Mammary epithelial cell (primary cell): ENCODE results near the gene NRDE2.

ENCODE experiments used
- EZH2 ChIP-seq: IDR thresholded peaks from 2 replicates; pipeline ENCODE4 v1.6.1; 2012; ENCODE audit warnings: low read length, inconsistent platforms, borderline replicate concordance
- TF ChIP-seq, protein P1 (sequence below), 2 donors: IDR thresholded peaks in 1 of 2; conservative IDR thresholded peaks in 1 of 2; 2 replicates each; pipeline ENCODE4 v1.5.1; 2011 to 2012; ENCODE audit warnings: inconsistent platforms in 2 of 2, low read length in 2 of 2, mild to moderate bottlenecking in 2 of 2, control low read depth in 1 of 2, low read depth in 1 of 2; ENCODE audit not compliant: insufficient read depth in 1 of 2; ENCODE audit errors: extremely low read depth in 1 of 2

DNA sequence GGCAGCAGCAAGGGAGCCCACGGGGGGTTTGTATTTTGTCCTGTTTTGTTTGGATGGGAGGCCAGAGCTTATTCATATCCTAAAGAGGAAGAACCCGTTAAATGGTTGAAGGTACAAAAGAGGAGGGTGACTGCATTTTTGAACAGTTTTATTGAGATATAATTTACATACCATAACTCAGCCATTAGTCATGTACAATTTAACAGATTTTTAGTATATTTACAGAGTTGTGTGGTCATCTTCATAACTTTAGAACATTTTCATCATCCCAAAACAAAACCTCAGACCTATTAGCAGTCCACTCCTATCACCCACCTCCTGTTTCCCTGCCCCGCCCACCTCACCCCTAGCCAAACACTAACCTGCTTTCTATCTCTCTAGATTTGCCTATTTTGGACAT lies 12.6 kb downstream of the NRDE2 start:
- TF ChIP-seq, protein P1, sequence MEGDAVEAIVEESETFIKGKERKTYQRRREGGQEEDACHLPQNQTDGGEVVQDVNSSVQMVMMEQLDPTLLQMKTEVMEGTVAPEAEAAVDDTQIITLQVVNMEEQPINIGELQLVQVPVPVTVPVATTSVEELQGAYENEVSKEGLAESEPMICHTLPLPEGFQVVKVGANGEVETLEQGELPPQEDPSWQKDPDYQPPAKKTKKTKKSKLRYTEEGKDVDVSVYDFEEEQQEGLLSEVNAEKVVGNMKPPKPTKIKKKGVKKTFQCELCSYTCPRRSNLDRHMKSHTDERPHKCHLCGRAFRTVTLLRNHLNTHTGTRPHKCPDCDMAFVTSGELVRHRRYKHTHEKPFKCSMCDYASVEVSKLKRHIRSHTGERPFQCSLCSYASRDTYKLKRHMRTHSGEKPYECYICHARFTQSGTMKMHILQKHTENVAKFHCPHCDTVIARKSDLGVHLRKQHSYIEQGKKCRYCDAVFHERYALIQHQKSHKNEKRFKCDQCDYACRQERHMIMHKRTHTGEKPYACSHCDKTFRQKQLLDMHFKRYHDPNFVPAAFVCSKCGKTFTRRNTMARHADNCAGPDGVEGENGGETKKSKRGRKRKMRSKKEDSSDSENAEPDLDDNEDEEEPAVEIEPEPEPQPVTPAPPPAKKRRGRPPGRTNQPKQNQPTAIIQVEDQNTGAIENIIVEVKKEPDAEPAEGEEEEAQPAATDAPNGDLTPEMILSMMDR (conservative IDR thresholded peaks at IDR 0.05 in 1 of 2, IDR thresholded peaks at IDR 0.05 in 1 of 2; ENCODE audit: extremely low read depth in 1 of 2, insufficient read depth in 1 of 2, low read depth in 1 of 2, low read length in 2 of 2), result no peak
- TF ChIP-seq EZH2, result no peak
